Peyer's patch (tissue), 4 donors: Measurements from ENCODE around the gene AGBL5.

Experiments used
- POLR2A ChIP-seq, 2 donors: fragments of 450-650 bp; IDR thresholded peaks; one replicate each; pipeline ENCODE4 v1.5.1; 2017; ENCODE audit warnings: antibody characterized with exemption in 2 of 2, mild to moderate bottlenecking in 2 of 2, moderate library complexity in 2 of 2
- TF ChIP-seq, protein P1 (sequence below), 6 experiments: fragments of 450-650 bp in 4 of 6; fragments of 200-600 bp in 2 of 6; sonication (generic) in 1 of 6; IDR thresholded peaks; one replicate each; pipeline ENCODE4 v1.5.1; 2017 to 2019; ENCODE audit warnings: antibody characterized with exemption in 6 of 6, mild to moderate bottlenecking in 3 of 6, moderate library complexity in 1 of 6

DNA sequence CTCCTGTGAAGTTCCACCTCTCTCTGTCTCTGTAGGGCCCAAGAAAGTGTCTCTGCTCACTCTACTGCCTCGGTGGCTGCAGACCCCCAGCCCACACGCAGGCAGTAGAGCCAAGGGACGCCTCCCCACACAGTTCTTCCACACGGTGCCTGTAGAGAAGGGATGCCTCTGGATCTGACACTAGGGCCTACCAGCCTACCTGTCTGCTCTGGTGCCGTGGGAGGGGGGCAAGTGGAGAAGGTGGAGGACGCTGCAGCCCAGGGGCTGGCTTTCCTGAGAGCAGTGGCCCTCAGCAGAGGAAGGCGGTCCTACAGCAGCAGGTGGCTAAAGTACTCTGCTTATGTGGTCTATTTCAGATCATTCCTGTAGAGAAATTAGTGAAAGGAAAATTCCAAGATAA lies 27.7 kb upstream of the AGBL5 start:
- no peak for TF ChIP-seq POLR2A (IDR thresholded peaks at IDR 0.05)
- TF ChIP-seq, protein P1, sequence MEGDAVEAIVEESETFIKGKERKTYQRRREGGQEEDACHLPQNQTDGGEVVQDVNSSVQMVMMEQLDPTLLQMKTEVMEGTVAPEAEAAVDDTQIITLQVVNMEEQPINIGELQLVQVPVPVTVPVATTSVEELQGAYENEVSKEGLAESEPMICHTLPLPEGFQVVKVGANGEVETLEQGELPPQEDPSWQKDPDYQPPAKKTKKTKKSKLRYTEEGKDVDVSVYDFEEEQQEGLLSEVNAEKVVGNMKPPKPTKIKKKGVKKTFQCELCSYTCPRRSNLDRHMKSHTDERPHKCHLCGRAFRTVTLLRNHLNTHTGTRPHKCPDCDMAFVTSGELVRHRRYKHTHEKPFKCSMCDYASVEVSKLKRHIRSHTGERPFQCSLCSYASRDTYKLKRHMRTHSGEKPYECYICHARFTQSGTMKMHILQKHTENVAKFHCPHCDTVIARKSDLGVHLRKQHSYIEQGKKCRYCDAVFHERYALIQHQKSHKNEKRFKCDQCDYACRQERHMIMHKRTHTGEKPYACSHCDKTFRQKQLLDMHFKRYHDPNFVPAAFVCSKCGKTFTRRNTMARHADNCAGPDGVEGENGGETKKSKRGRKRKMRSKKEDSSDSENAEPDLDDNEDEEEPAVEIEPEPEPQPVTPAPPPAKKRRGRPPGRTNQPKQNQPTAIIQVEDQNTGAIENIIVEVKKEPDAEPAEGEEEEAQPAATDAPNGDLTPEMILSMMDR (IDR thresholded peaks at IDR 0.05) = no peak
